Activated T-helper 1 cell treated with anti-CD3 and anti-CD28 coated beads, Interleukin-2, amount 50 U/mL, for 16 hours (primary cell): ENCODE results near the gene B4GALT1.
"Not testable (repeated sequence)": the region's sequence is repeated elsewhere in the genome, so short reads cannot be mapped to it uniquely, and the experiment has no call there.

Experiments
- DNase-seq, 2 donors: peaks; one replicate each; pipeline ENCODE4 v3.0.0-alpha.2; 2020; ENCODE audit warnings: low read depth in 1 of 2, low spot score in 1 of 2

The B4GALT1 gene

DNA sequence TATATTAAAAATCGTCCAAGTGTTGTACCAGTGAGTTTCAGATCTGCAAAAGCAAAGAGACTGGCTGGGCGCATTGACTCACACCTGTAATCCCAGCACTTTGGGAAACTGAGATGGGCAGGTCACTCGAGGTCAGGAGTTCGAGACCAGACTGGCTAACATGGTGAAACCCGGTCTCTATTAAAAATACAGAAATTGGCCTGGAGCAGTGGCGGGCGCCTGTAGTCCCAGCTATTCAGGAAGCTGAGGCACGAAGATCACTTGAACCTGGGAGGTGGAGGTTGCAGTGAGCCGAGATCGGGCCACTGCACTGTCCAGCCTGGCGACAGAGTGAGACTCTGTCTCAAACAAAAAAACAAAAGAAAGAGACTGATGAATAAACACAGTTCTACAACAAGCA is 18.3 kb upstream of the B4GALT1 start:
- DNase-seq, result no peak

DNA sequence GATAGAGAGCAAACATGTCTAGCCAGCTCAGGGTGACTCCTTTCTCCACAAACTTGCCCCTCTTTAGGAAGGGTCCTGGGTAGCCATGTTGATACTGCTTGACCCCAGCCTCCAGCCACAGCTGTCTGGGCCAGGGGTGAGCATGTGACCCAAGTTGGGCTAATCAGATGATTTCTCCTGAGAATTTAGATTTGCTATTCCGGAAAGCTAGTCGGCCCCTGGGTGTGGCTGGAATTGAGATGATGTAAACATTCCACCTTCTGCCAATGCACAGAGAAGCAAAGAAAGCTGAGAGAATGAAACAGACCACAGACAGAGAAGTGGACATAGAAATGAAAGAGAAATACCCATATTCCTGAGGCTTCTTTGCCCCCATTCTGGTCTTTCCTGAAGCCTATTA is 17.8 kb upstream of the B4GALT1 start:
- no peak for DNase-seq

GRCh38 chr9:33182519-33182918 is 15.4 kb upstream of the B4GALT1 start:
- no peak for DNase-seq

DNA sequence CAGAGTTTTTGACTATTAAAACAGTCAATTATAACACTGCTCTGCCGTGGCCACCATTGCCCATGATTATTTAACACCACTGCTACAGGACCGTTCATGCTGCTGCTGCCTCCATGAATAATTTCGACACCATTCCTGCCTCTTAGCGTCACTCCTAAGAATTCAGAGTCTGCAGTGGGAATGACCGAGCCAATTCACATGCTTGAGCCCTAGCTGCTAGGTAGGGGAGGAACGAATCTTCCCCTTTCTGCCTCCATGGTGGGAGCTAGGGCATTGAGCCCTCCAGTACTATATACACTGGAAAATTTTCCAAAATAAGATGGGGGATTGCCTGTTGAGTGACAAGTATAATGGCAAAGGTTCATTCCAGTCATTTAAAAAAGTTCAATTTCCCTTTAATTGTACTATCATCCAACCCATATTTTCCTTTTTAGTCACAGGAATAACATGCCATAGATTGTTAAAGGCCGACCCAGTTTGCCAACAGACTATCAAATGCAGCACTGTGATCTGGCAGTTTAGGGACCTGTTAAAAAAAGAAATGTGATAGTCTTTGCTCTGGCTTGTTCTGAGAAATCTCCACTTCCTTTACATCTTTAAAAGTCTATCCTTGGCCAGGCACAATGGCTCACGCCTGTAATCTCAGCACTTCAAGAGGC is 13.5 kb upstream of the B4GALT1 start:
- DNase-seq, result no peak

DNA sequence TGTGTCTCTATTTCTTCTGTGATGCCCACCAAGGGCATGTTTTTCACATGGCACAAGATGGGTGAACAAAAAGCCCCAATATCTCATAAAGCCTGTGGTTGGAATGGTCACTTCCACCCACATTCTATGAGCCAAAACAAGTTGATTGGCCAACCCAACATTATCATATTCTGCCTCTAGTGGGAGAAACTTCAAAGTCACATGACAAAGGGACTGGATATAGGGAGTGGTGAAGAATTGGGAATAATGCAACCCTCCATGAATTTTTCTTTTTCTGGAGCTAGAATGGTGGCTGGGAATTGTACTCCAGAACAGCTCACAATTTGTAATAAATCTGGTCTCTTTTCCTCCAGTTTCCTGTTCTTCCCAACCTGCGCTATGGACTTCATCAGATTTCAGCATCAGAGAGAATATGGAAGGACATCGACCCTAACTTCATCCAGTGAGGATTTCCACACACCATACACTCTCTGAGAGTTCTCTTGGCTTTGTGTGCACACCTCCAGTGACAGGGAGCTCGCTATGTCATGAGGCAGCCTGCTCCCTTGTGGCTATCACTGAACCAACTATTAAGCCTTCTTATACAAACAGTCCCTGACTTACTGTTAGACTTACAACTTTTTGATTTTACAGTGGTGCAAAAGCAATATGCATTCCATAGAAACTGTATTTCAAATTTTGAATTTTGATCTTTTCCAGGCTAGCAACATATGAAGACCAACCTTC is 12.0 kb upstream of the B4GALT1 start:
- DNase-seq, result no peak

- no peak for DNase-seq
Observed at GRCh38 chr9:33177639-33178038, 10.5 kb upstream of the B4GALT1 start.

- DNase-seq, result no peak
Observed at GRCh38 chr9:33177086-33177485, 9.9 kb upstream of the B4GALT1 start.

- no peak for DNase-seq
Observed at GRCh38 chr9:33175649-33176325, 8.7 kb upstream of the B4GALT1 start.

- no peak for DNase-seq
Observed at GRCh38 chr9:33172256-33173238, 5.4 kb upstream of the B4GALT1 start.

GRCh38 chr9:33170464-33171415 is 3.6 kb upstream of the B4GALT1 start:
- DNase-seq, result no peak

DNA sequence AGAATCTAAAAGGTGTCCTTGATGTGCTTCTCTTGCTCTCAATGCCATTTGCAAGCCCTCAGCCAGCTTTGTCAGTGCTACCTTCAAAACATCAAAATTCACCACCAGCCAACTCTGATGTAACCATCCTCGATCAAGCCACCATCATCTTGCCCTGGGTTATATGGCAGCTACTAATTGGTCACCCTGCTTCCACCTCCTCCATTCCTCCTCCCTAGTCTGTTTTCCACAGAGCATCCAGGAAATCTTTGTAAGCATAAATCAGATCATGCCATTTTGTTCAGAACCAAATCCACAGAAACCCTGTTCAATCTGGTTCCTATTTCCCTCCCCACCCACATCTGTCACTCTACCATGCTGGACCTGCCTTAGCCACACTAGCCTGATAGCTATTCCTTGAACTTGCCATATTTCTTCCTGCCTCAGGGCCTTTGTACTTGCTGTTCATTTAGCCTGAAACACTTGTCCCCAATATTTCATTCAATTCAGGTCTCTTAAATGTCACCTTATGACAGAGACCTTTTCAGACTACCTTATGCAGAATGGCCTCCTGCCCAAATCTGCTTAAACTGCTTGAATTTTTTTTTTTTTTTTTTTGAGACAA is 1.9 kb upstream of the B4GALT1 start:
- DNase-seq, result no peak

DNA sequence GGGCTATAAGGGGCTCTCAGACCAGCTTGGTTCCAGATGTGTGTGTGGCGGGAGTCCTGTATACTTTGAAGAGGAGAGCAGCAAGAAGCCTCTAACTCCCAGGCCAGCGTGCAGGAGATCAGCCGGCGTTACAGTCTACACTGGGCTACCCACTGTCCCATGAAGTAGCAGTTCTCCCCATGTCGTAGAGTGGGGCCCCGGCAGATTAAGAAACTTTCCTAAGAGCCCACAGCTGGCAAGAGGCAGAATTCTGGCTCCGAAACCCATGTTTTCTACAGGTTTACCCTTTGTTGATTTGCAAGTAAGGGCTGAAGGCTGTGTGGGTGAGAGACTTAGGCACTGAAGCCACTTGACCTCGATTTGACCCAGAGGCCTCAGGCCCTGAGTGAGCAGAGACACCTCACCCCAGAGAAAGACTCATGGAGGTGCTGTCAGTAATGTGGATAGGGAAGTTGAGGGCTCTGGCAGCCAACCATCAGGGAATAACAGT is 881 bp upstream of the B4GALT1 start:
- no peak for DNase-seq

DNA sequence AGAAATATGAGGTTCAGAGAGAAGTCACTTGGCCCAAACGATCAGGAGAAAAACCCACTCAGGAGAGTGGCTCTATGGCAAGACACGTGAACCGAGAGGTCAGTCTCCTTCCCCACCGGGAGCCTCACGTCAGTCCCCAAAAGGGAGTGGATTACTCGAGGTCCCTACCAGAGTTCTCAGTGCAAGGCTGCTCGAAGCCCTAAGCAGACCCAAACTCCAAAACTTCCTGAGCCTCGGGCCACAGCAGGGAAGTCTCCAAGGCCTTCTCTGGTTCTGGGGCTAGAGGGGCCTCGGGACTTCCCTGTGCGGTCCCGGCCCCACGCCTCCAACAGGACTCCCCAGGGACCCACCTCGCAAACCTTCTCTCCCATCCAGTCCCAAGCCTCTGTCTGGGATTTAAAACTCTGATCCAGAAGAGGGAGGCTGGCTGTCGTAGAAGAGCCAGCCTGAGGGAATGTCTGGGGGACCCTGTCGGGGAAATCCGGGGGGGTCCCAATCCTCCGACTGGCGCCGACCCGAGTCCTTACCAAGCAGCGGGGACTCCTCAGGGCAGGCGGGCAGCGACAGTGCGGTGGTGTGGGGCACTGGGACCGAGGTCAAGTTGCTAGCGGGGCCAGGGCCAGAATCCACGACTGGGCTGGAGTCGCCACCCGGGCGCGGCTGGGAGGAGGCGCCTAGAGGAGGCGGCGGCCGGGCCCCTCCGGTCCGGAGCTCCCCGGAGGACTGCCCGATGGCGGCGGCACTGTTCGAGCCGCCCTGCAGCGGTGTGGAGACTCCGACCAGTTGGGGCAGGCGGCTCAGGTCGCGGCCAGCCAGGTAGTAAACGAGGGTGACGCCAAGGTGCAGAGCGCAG is 679 bp downstream of the B4GALT1 start:
- peak in 1 of 2 donors; percentile 16 for DNase-seq

DNA sequence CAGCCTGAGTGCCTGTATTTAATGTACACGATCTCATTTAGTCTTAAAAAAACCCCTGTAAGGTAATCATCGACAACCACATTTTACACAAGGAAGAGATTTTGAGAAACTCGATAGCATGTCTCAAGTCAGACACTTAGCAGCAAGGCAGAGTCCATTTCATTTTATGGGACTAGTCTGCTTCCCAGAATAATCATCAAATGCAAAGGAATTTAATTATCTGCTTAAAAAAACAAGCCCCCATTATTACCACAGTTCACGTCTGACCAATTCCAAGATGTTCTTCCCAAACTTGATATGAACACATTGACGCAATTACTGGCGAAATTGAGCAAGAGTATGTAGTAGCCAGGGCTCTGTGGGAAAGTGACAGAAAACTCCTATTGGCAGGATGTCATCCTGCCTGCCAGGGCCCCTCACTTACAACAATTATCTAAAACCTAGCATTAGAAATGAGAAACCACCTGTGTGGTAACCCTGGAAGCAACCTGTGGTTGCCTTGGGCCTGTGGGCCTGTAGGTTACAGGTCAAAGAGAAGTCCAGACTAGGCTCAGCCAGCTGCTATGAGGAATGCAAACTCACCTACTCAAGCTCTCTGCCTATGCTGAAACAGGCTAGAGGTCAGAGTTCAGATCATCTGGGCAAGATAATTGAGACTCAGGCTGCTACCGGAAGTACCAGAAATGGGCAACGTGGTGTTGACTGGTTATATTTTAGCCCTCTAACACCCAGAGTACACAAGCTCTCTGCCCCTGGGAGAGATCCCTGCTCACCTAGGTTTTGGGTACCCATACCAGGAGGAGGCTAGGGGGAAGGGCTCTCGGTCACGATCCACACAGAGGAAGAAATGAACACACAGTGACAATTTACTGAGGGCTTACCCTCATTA is 1.6 kb downstream of the B4GALT1 start:
- no peak for DNase-seq

DNA sequence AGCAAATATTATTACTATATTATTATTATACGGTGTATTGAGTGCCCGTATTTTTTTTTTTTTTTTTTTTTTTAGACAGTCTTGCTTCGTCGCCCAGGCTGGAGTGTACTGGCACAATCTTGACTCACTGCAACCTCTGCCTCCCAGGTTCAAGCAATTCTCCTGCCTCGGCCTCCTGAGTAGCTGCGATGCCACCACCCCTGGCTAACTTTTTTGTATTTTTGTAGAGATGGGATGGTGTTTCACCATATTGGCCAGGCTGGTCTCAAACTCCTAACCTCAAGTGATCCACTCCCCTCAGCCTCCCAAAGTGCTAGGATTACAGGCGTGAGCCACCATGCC is 2.2 kb downstream of the B4GALT1 start:
- not testable (repeated sequence) for DNase-seq

GRCh38 chr9:33164138-33164809 is 2.9 kb downstream of the B4GALT1 start:
- DNase-seq, result no peak
